ENCODE data around the gene DYNC2LI1.

DYNC2LI1 gene

GRCh38 chr2:43837831-43838559, 64.2 kb downstream of the DYNC2LI1 start:
- H3K27ac ChIP-seq = no peak overlapping the region

GRCh38 chr2:43838560-43839267, 64.9 kb downstream of the DYNC2LI1 start, which contains the start of the genes ABCG5 and ABCG8:
Gene ABCG5, minus strand, starts transcription at chr2:43838839. Its CDS starts 160 bp downstream, at chr2:43838679.
Gene ABCG8, plus strand, starts transcription at chr2:43838971. Its CDS starts 83 bp downstream, at chr2:43839054.
- H3K27ac ChIP-seq = no peak within 1 kb of the TSS
- TF ChIP-seq CTCF (IDR thresholded peaks at IDR 0.05) (no peak), ZFX (IDR thresholded peaks at IDR 0.05; ENCODE audit: borderline replicate concordance) (no peak)

More at GRCh38 chr2:43837831-43838559, 64.2 kb downstream of the DYNC2LI1 start:
- TF ChIP-seq ZFX (IDR thresholded peaks at IDR 0.05; ENCODE audit: borderline replicate concordance) (no peak), CTCF (IDR thresholded peaks at IDR 0.05) (no peak)

- no peak for TF ChIP-seq ZFX (IDR thresholded peaks at IDR 0.05; ENCODE audit: borderline replicate concordance)
- TF ChIP-seq CTCF (IDR thresholded peaks at IDR 0.05) = no peak
- H3K27ac ChIP-seq = no peak overlapping the region
Observed at GRCh38 chr2:43839776-43840564, 66.1 kb downstream of the DYNC2LI1 start.

- no peak for TF ChIP-seq ZFX (IDR thresholded peaks at IDR 0.05; ENCODE audit: borderline replicate concordance)
- TF ChIP-seq CTCF (IDR thresholded peaks at IDR 0.05) = no peak
- no peak overlapping the region for H3K27ac ChIP-seq
Observed at GRCh38 chr2:43840965-43841364, 67.1 kb downstream of the DYNC2LI1 start.

GRCh38 chr2:43841949-43842865, 68.4 kb downstream of the DYNC2LI1 start:
- TF ChIP-seq CTCF (IDR thresholded peaks at IDR 0.05) = no peak
- no peak overlapping the region for H3K27ac ChIP-seq

- TF ChIP-seq ZFX (IDR thresholded peaks at IDR 0.05; ENCODE audit: borderline replicate concordance) (no peak), CTCF (IDR thresholded peaks at IDR 0.05) (no peak)
- no peak overlapping the region for H3K27ac ChIP-seq
Observed at GRCh38 chr2:43842866-43843226, 69.0 kb downstream of the DYNC2LI1 start.

Data from 22Rv1 (cell line).